ENCODE measurements around the gene POTEI.
"Not testable (repeated sequence)": the region's sequence is repeated elsewhere in the genome, so short reads cannot be mapped to it uniquely, and the experiment has no call there.

The POTEI gene

DNA sequence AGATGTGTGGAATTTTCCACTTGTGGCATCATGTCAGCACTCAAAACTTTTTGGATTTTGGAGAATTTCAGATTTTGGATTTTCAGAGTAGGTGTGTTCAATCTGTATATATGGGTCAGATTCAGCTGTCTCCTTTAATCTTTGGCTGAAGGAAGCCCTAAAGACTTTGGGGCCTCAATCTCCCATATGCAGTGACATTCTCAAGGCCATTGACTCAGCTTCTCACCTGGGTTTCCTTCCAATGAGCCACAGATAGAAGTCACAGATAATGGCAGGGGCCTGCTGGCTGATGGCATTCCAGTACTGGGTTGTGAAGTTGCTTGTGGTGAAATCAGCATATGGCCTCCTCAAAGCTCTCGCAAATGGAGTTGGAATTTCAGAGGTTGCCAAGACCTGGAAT lies 90.3 kb downstream of the POTEI start:
- not testable (repeated sequence) for H3K79me2 ChIP-seq (ENCODE audit: insufficient read depth, low read length); H3K27me3 ChIP-seq (ENCODE audit: insufficient read depth, low read length, poor library complexity, severe bottlenecking); H3K4me1 ChIP-seq (ENCODE audit: insufficient read depth, low read length, poor library complexity, severe bottlenecking); H4K20me1 ChIP-seq (ENCODE audit: insufficient read depth, low read length, poor library complexity, severe bottlenecking); H3K9me3 ChIP-seq (ENCODE audit: insufficient read depth, low read depth, low read length); H3K4me2 ChIP-seq (ENCODE audit: low read depth, low read length, poor library complexity, severe bottlenecking); H3K36me3 ChIP-seq (ENCODE audit: insufficient read depth, low read length); H3F3A ChIP-seq (ENCODE audit: low read depth); H3K9me2 ChIP-seq (replicated peaks; ENCODE audit: low read depth, low read length); H3K9ac ChIP-seq (ENCODE audit: low read depth, low read length, poor library complexity, severe bottlenecking); H2AFZ ChIP-seq (ENCODE audit: low read length); H3K4me3 ChIP-seq (ENCODE audit: low read length, poor library complexity, severe bottlenecking)

- H3K4me3 ChIP-seq (ENCODE audit: low read length, poor library complexity, severe bottlenecking); H3K4me1 ChIP-seq (ENCODE audit: insufficient read depth, low read length, poor library complexity, severe bottlenecking); H3K36me3 ChIP-seq (ENCODE audit: insufficient read depth, low read length); H3K4me2 ChIP-seq (ENCODE audit: low read depth, low read length, poor library complexity, severe bottlenecking); H3K9ac ChIP-seq (ENCODE audit: low read depth, low read length, poor library complexity, severe bottlenecking); H3K27me3 ChIP-seq (ENCODE audit: insufficient read depth, low read length, poor library complexity, severe bottlenecking); H2AFZ ChIP-seq (ENCODE audit: low read length); H3K79me2 ChIP-seq (ENCODE audit: insufficient read depth, low read length); H3K9me3 ChIP-seq (ENCODE audit: insufficient read depth, low read depth, low read length); H3K9me2 ChIP-seq (replicated peaks; ENCODE audit: low read depth, low read length); H3F3A ChIP-seq (ENCODE audit: low read depth); H4K20me1 ChIP-seq (ENCODE audit: insufficient read depth, low read length, poor library complexity, severe bottlenecking): not testable (repeated sequence)
These were observed 92.4 kb downstream of the POTEI start for GRCh38 chr2:130416693-130417092.

Data from Loucy (cell line).